ENCODE measurements around the gene CUBN. TPM values are rescaled to one million over a fixed set of nuclear protein-coding genes. Genes with fewer than 3 reads are reported as not detected.

CUBN gene
- total RNA-seq, 4 donors from 2014 or later = 0.27 to 3.6 (median 0.96) TPM

DNA sequence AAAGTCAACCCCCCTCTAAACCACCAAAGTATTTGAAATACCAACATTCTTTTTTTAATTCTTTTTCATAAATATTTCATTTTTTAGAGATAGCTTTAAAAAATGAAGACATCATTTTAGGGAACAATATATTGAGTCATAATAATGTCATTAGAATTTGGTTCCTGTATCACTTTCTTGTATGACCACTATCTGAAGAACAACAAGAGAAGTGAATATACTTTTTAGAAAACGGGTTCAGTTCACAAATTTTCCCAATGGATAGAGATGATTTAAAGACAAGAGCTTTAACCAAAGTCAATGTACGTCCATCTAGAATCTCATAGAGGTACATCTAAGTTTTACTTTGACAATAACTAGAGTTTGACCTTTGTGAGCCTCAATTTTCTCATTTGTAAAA lies 48.2 kb downstream of the CUBN start:
- Histone ChIP-seq H3K36me3 (no peaks in the 10 kb centered on the region), H3K27me3 (no peaks in the 10 kb centered on the region), H3K27ac (no peak overlapping the region), H3K4me1 (no peaks in the 10 kb centered on the region), H3K4me3 (no peak overlapping the region), H3K9me3 (no peaks in the 10 kb centered on the region)
- ATAC-seq (no peak), DNase-seq (no peak)
- TF ChIP-seq, protein P1, sequence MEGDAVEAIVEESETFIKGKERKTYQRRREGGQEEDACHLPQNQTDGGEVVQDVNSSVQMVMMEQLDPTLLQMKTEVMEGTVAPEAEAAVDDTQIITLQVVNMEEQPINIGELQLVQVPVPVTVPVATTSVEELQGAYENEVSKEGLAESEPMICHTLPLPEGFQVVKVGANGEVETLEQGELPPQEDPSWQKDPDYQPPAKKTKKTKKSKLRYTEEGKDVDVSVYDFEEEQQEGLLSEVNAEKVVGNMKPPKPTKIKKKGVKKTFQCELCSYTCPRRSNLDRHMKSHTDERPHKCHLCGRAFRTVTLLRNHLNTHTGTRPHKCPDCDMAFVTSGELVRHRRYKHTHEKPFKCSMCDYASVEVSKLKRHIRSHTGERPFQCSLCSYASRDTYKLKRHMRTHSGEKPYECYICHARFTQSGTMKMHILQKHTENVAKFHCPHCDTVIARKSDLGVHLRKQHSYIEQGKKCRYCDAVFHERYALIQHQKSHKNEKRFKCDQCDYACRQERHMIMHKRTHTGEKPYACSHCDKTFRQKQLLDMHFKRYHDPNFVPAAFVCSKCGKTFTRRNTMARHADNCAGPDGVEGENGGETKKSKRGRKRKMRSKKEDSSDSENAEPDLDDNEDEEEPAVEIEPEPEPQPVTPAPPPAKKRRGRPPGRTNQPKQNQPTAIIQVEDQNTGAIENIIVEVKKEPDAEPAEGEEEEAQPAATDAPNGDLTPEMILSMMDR (IDR thresholded peaks at IDR 0.05 in 4 of 5, conservative IDR thresholded peaks at IDR 0.05 in 1 of 5) = no peak
- TF ChIP-seq POLR2A (IDR thresholded peaks at IDR 0.05) = no peak
- in situ Hi-C loops (cut with MboI; ENCODE audit: low sequenced_read_pairs in 4 of 4) (no loop called here), intact Hi-C loops (cut with DNase I; ENCODE audit: low total_unique reads) (no loop called here)

DNA sequence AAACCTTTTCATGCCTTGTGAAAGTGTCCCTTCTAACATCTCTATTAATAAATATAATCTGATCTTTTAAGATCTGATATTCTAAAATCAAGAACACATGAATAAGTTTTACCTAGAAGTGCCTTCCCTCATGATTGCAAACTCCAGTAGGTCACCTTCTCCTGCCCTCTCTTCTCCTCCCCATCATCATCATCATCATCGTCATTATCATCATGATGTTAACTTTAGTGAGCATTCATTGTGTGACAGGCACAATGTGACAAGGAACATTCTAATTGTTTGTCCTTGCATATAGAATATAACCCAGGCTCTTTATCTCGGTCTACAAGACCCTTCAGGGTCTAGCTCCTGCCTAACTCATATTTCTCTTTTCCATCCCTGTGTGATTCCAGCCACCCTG lies 51.7 kb downstream of the CUBN start:
- H3K27me3 ChIP-seq = no peaks in the 10 kb centered on the region
- in situ Hi-C loops (cut with MboI; ENCODE audit: low sequenced_read_pairs in 4 of 4) (no loop called here), intact Hi-C loops (cut with DNase I; ENCODE audit: low total_unique reads) (no loop called here)
- H3K27ac ChIP-seq = no peak overlapping the region
- H3K36me3 ChIP-seq = no peaks in the 10 kb centered on the region
- H3K4me1 ChIP-seq = no peaks in the 10 kb centered on the region
- no peak for TF ChIP-seq POLR2A (IDR thresholded peaks at IDR 0.05)
- TF ChIP-seq, protein P1 (IDR thresholded peaks at IDR 0.05 in 4 of 5, conservative IDR thresholded peaks at IDR 0.05 in 1 of 5) = no peak
- DNase-seq = no peak
- H3K9me3 ChIP-seq = no peaks in the 10 kb centered on the region
- ATAC-seq = no peak
- no peak overlapping the region for H3K4me3 ChIP-seq

DNA sequence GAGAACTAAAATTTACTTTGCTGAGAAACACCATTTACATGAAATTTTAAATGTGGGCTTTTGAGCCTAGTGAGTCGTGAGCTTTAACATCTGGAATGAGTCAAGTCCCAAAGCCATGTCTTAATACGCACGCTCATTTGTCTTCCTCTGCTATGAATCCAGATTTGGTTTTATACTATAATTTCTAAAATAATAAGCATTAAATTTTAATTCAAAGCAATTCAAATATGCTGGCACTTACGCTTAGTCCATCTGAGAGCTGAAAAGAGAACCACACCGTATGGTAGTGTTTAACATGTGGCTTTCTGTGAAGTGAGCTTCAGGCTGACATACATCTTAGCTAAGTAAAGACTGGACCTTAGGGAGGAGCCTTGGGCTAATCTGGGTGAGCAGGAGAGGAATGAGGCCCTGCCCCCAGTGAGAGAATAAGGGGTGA lies 52.2 kb downstream of the CUBN start:
- H3K4me3 ChIP-seq = no peak overlapping the region
- H3K4me1 ChIP-seq = no peaks in the 10 kb centered on the region
- H3K36me3 ChIP-seq = no peaks in the 10 kb centered on the region
- ATAC-seq (no peak), DNase-seq (no peak)
- H3K9me3 ChIP-seq = no peaks in the 10 kb centered on the region
- intact Hi-C loops (cut with DNase I; ENCODE audit: low total_unique reads) (no loop called here), in situ Hi-C loops (cut with MboI; ENCODE audit: low sequenced_read_pairs in 4 of 4) (no loop called here)
- TF ChIP-seq, protein P1 (IDR thresholded peaks at IDR 0.05 in 4 of 5, conservative IDR thresholded peaks at IDR 0.05 in 1 of 5) = no peak
- no peak for TF ChIP-seq POLR2A (IDR thresholded peaks at IDR 0.05)
- H3K27me3 ChIP-seq = no peaks in the 10 kb centered on the region
- no peak overlapping the region for H3K27ac ChIP-seq

DNA sequence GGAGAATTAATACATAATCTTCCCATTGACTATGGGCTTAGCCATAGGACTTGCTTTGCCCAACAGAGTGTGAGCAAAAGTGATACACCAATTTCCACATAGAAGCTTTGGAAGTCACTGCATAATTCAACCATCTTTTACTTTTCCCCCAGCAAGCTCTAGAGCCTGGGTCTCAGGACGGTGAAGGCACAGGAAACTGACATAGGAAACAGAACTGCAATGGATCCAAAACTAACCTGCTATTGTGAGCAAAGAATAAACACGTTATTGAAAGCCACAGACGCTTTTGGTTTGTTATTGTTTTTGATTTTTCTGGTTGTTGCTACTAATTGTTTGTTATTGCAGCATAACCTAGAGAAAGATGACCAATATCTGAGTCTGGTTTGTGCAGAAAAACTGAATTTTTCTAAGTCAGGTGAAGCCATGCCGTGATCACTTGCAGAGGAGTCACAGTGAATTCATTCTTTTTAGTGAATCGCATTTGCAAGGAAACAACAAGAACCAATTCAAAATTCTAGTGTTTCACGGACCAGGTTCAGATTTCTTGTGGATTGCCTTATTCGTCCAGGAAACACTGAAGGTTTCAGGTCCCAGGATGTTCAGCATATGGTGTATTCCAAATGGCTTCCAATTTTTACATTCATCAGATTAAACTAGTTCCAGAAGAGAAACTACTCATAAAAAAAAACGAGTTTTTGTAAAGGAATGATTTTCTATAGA lies 52.8 kb downstream of the CUBN start:
- Histone ChIP-seq H3K36me3 (no peaks in the 10 kb centered on the region), H3K4me1 (no peaks in the 10 kb centered on the region), H3K27ac (no peak overlapping the region), H3K4me3 (no peak overlapping the region), H3K27me3 (no peaks in the 10 kb centered on the region), H3K9me3 (no peaks in the 10 kb centered on the region)
- DNase-seq = no peak
- ATAC-seq = no peak
- TF ChIP-seq, protein P1 (IDR thresholded peaks at IDR 0.05 in 4 of 5, conservative IDR thresholded peaks at IDR 0.05 in 1 of 5) = no peak
- no peak for TF ChIP-seq POLR2A (IDR thresholded peaks at IDR 0.05)
- in situ Hi-C loops (cut with MboI; ENCODE audit: low sequenced_read_pairs in 4 of 4) = no loop called here
- intact Hi-C loops (cut with DNase I; ENCODE audit: low total_unique reads) = no loop called here

All from gastrocnemius medialis (tissue), 4 donors.